Lung (tissue), 12 donors: ENCODE data around the gene P3H2. TPM values are rescaled to one million over a fixed set of nuclear protein-coding genes. Genes with fewer than 3 reads are reported as not detected.

Experiments
- ATAC-seq: fragments of 200-7000 bp; cut with Tn5 transposase; one replicate; pipeline ENCODE4 v1.9.1; 2020; ENCODE audit warnings: moderate number of reproducible peaks; ENCODE audit not compliant: insufficient read depth, low FRiP score
- DNase-seq, 3 donors: peaks; one replicate each; pipeline ENCODE4 v3.0.0-alpha.2; 2013 to 2017
- H3K27ac ChIP-seq, 2 donors: one replicate each; pipeline ENCODE4 v1.5.1; 2013; ENCODE audit warnings: mild to moderate bottlenecking in 2 of 2, moderate library complexity in 2 of 2, control low read depth in 1 of 2, inconsistent platforms in 1 of 2, low read depth in 1 of 2, low read length in 1 of 2
- H3K27me3 ChIP-seq, 3 donors: one replicate each; pipeline ENCODE4 v1.5.1; 2013; ENCODE audit warnings: low read length in 2 of 3; ENCODE audit not compliant: control insufficient read depth in 3 of 3, insufficient read depth in 3 of 3
- H3K36me3 ChIP-seq, 4 donors: one replicate each; pipeline ENCODE4 v1.5.1; 2013; ENCODE audit warnings: low read length in 4 of 4, mild to moderate bottlenecking in 1 of 4, moderate library complexity in 1 of 4; ENCODE audit not compliant: control insufficient read depth in 4 of 4, insufficient read depth in 4 of 4
- H3K4me1 ChIP-seq, 5 donors: one replicate each; pipeline ENCODE4 v1.5.1; 2013; ENCODE audit warnings: low read length in 5 of 5, mild to moderate bottlenecking in 2 of 5, moderate library complexity in 1 of 5; ENCODE audit not compliant: control insufficient read depth in 5 of 5, insufficient read depth in 5 of 5
- H3K4me3 ChIP-seq: one replicate; pipeline ENCODE4 v1.5.1; 2013; ENCODE audit warnings: mild to moderate bottlenecking, control low read depth, moderate library complexity
- H3K9ac ChIP-seq, 2 donors: one replicate each; pipeline ENCODE4 v1.5.1; 2013; ENCODE audit warnings: low read length in 2 of 2, control low read depth in 1 of 2; ENCODE audit not compliant: insufficient read depth in 1 of 2
- H3K9me3 ChIP-seq, 4 donors: one replicate each; pipeline ENCODE4 v1.5.1; 2013; ENCODE audit warnings: low read length in 3 of 4, mild to moderate bottlenecking in 1 of 4, moderate library complexity in 1 of 4; ENCODE audit not compliant: control insufficient read depth in 4 of 4, insufficient read depth in 3 of 4
- CTCF ChIP-seq: IDR thresholded peaks from 2 replicates; pipeline ENCODE4 v1.5.1; 2012; ENCODE audit warnings: mild to moderate bottlenecking; ENCODE audit errors: control extremely low read depth, extremely low read depth
- WGBS, 2 donors: extraction: QIAGEN DNeasy Blood & Tissue Kit; methylation state at CpG; one replicate each; pipeline ENCODE4 v1.1.7; 2013; 5-methylcytosine and 5-hydroxymethylcytosine counted together
- polyA plus RNA-seq, 2 donors: library from polyadenylated mRNA; stranded (reverse); fragments of 200-250 nt; gene quantifications; one replicate each; pipeline ENCODE4 v1.2.1, GENCODE V29; 2013
- total RNA-seq, 2 donors: library from RNA; depleted of rRNA in 1 of 2; stranded (reverse); fragments of >200 nt in 1 of 2; gene quantifications; one replicate each; pipeline ENCODE4 v1.2.1, GENCODE V29; 2014 to 2021
- donor health status: control.
- donor health status: control.
- donor health status: Bipolar disorder and iron deficiency.
- donor health status: healthy.
- donor health status: DM: yes; HTN: yes; CAD: no.

The P3H2 gene
- total and polyA plus RNA-seq, 4 donors = 18.6 to 59.9 (median 40.6) TPM

- H3K36me3 ChIP-seq = no peaks in the 10 kb centered on the region
- peaks cover 0 to 13% (median 0%) of the 10 kb centered on the region in 5 donors for H3K4me1 ChIP-seq
- TF ChIP-seq CTCF = no peak
- H3K27me3 ChIP-seq = no peaks in the 10 kb centered on the region
- H3K4me3 ChIP-seq = no peak overlapping the region
- H3K27ac ChIP-seq = no peak overlapping the region
- DNase-seq = no peak
- no peak overlapping the region for H3K9ac ChIP-seq
- ATAC-seq = no peak
- H3K9me3 ChIP-seq = no peaks in the 10 kb centered on the region
- 51 to 66% methylated on average over 1 of the region's 1 CpG for WGBS, 2 donors
These were observed 14.8 kb downstream of the P3H2 start for GRCh38 chr3:190105876-190106275.

GRCh38 chr3:190101320-190102011 is 19.2 kb downstream of the P3H2 start:
- H3K9me3 ChIP-seq = no peaks in the 10 kb centered on the region
- 12 to 23% methylated on average over 8 of the region's 8 CpGs for WGBS, 2 donors
- H3K4me3 ChIP-seq = no peak overlapping the region
- no peak overlapping the region for H3K27ac ChIP-seq
- peaks cover 0 to 22% (median 0%) of the 10 kb centered on the region in 5 donors for H3K4me1 ChIP-seq
- no peak for TF ChIP-seq CTCF
- DNase-seq (peak in 2 of 3 donors; percentile 80 to 86), ATAC-seq (no peak)
- H3K27me3 ChIP-seq = no peaks in the 10 kb centered on the region
- H3K36me3 ChIP-seq = no peaks in the 10 kb centered on the region
- H3K9ac ChIP-seq = no peak overlapping the region

- no peak overlapping the region for H3K9ac ChIP-seq
- H3K27me3 ChIP-seq = no peaks in the 10 kb centered on the region
- no peak overlapping the region for H3K27ac ChIP-seq
- DNase-seq (peak in 2 of 3 donors; percentile 62 to 66), ATAC-seq (no peak)
- no peaks in the 10 kb centered on the region for H3K36me3 ChIP-seq
- no peak for TF ChIP-seq CTCF
- H3K4me3 ChIP-seq = no peak overlapping the region
- no peaks in the 10 kb centered on the region for H3K9me3 ChIP-seq
- 85 to 88% methylated on average over 6 of the region's 6 CpGs for WGBS, 2 donors
- H3K4me1 ChIP-seq = peaks cover 0 to 28% (median 5%) of the 10 kb centered on the region in 5 donors
These were observed 21.6 kb downstream of the P3H2 start for GRCh38 chr3:190099099-190099498.
